Measurements from ENCODE around the gene UNKL.
A peak's percentile ranks its signal among the peaks of the same experiment; 100 is the strongest.

Gene UNKL

GRCh38 chr16:1348441-1348840 is 66.1 kb downstream of the UNKL start:
- no peak for DNase-seq

- DNase-seq = no peak
Observed at GRCh38 chr16:1347962-1348361, 66.5 kb downstream of the UNKL start.

GRCh38 chr16:1347286-1347855 is 67.1 kb downstream of the UNKL start:
- DNase-seq = no peak

- no peak for DNase-seq
Observed at GRCh38 chr16:1346422-1347285, 67.8 kb downstream of the UNKL start.

- no peak for DNase-seq
Observed at GRCh38 chr16:1345651-1346421, 68.7 kb downstream of the UNKL start.

GRCh38 chr16:1345087-1345486 is 69.4 kb downstream of the UNKL start:
- no peak for DNase-seq

GRCh38 chr16:1344499-1344898 is 70.0 kb downstream of the UNKL start:
- DNase-seq = no peak

- DNase-seq = no peak
Observed at GRCh38 chr16:1343428-1344242, 70.9 kb downstream of the UNKL start.

- DNase-seq = peak; percentile 100
Observed at GRCh38 chr16:1342526-1343427, 71.7 kb downstream of the UNKL start.

GRCh38 chr16:1341495-1342420 is 72.7 kb downstream of the UNKL start:
- DNase-seq = no peak

GRCh38 chr16:1340730-1341494 is 73.6 kb downstream of the UNKL start:
- DNase-seq = no peak

- DNase-seq = no peak
Observed at GRCh38 chr16:1338855-1339675, 75.4 kb downstream of the UNKL start.

- no peak for DNase-seq
Observed at GRCh38 chr16:1338119-1338730, 76.3 kb downstream of the UNKL start.

- no peak for DNase-seq
Observed at GRCh38 chr16:1337486-1337885, 77.0 kb downstream of the UNKL start.

GRCh38 chr16:1336619-1337018 is 77.9 kb downstream of the UNKL start:
- no peak for DNase-seq

GRCh38 chr16:1335996-1336395 is 78.5 kb downstream of the UNKL start:
- no peak for DNase-seq

GRCh38 chr16:1335211-1335971 is 79.1 kb downstream of the UNKL start:
- no peak for DNase-seq

GRCh38 chr16:1334739-1335138 is 79.8 kb downstream of the UNKL start:
- DNase-seq = no peak
